ENCODE results near the gene MAGEB17.

GRCh38 chrX:16171039-16171438 is 3.8 kb downstream of the MAGEB17 start:
- TF ChIP-seq CTCF (conservative IDR thresholded peaks at IDR 0.05) (no peak), EZH2 (IDR thresholded peaks at IDR 0.05; ENCODE audit: low read depth) (no peak)
